Thoracic aorta (tissue), 2 donors: ENCODE measurements around the gene TENM4. TPM values are rescaled to one million over a fixed set of nuclear protein-coding genes. Genes with fewer than 3 reads are reported as not detected.

Source experiments
- ATAC-seq: fragments of 150-250 bp; one replicate; pipeline ENCODE4 v1.8.0; 2017; ENCODE audit warnings: low read depth; ENCODE audit not compliant: insufficient number of reproducible peaks, low FRiP score
- DNase-seq: peaks from one replicate; pipeline ENCODE4 v3.0.0-alpha.2; 2020; ENCODE audit warnings: low spot score
- H3K27ac ChIP-seq, 2 donors: fragments of 200-600 bp; sonication (generic); 1 replicate in 1 of 2; 2 replicates in 1 of 2; pipeline ENCODE4 v1.5.1; 2016; ENCODE audit warnings: mild to moderate bottlenecking in 2 of 2, moderate library complexity in 2 of 2
- H3K27me3 ChIP-seq: fragments of 200-600 bp; sonication (generic); replicated peaks from 2 replicates; pipeline ENCODE4 v1.6.0; 2016; ENCODE audit warnings: mild to moderate bottlenecking; ENCODE audit not compliant: insufficient read depth
- H3K36me3 ChIP-seq: fragments of 200-600 bp; sonication (generic); one replicate; pipeline ENCODE4 v1.5.1; 2016
- H3K4me1 ChIP-seq, 2 donors: fragments of 200-600 bp; sonication (generic); 1 replicate in 1 of 2; 2 replicates in 1 of 2; pipeline versions ENCODE4 v1.5.1 to v1.6.0; 2016; ENCODE audit warnings: low read depth in 2 of 2, mild to moderate bottlenecking in 1 of 2; ENCODE audit not compliant: control insufficient read depth in 1 of 2
- H3K4me3 ChIP-seq: fragments of 200-600 bp; sonication (generic); 2 replicates; pipeline ENCODE4 v1.5.1; 2016; ENCODE audit warnings: mild to moderate bottlenecking
- H3K9me3 ChIP-seq: fragments of 200-600 bp; sonication (generic); 2 replicates; pipeline ENCODE4 v1.5.1; 2016
- total RNA-seq, 2 donors: library from RNA; depleted of rRNA; stranded (reverse); fragments of >200 nt; gene quantifications; one replicate each; pipeline versions ENCODE4 v1.1.0 to v1.2.3, GENCODE V29; 2016
- TF ChIP-seq, protein P1 (sequence below): fragments of 200-600 bp; sonication (generic); IDR thresholded peaks from one replicate; pipeline ENCODE4 v1.5.1; 2019; ENCODE audit warnings: antibody characterized with exemption

TENM4 gene
- total RNA-seq, 2 donors from 2014 or later: 6.1 to 13.3 TPM

DNA sequence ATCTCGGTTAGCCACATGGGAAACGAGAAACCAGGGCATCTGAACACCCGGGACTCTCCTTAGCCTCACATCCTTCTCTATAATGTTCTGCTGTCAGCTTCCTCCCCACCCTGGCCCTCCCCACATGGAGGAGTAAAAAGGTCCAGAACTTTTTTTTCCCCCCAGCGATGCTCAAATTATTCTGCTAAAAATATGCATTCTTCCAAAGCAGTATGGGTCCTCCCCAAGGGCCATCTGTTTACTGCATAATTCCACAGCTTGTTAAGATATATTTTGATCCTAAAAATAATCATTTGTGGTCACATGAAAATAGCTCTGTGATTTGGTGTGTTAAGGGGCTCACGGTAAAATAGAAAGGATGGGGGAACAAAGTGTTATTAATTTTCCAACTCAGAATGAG lies 584.6 kb downstream of the TENM4 start:
- Histone ChIP-seq H3K9me3 (no peaks in the 10 kb centered on the region), H3K27ac (no peak overlapping the region), H3K27me3 (no peaks in the 10 kb centered on the region), H3K36me3 (no peaks in the 10 kb centered on the region), H3K4me3 (no peak overlapping the region), H3K4me1 (no peaks in the 10 kb centered on the region)
- no peak for DNase-seq
- ATAC-seq: no peak
- TF ChIP-seq, protein P1, sequence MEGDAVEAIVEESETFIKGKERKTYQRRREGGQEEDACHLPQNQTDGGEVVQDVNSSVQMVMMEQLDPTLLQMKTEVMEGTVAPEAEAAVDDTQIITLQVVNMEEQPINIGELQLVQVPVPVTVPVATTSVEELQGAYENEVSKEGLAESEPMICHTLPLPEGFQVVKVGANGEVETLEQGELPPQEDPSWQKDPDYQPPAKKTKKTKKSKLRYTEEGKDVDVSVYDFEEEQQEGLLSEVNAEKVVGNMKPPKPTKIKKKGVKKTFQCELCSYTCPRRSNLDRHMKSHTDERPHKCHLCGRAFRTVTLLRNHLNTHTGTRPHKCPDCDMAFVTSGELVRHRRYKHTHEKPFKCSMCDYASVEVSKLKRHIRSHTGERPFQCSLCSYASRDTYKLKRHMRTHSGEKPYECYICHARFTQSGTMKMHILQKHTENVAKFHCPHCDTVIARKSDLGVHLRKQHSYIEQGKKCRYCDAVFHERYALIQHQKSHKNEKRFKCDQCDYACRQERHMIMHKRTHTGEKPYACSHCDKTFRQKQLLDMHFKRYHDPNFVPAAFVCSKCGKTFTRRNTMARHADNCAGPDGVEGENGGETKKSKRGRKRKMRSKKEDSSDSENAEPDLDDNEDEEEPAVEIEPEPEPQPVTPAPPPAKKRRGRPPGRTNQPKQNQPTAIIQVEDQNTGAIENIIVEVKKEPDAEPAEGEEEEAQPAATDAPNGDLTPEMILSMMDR: no peak

DNA sequence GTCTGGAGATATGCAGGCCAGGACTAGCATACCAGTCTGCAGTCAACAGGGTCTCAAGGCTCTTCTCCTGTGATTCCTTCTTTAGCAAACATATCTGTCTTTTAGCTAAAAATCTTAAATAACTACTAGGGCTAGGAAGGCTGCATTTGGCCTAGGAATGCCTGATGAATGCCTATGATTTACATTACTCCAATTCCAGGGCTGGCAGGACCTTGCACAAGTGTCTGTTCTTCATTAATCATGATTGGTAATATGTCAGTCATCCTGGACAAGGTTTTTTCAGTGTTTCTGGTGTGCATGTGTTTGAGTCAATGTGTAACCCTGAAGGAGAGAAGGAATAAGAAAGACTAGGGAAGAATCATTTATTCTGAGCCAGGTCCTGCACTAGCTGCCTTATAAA lies 585.7 kb downstream of the TENM4 start:
- Histone ChIP-seq H3K27me3 (no peaks in the 10 kb centered on the region), H3K27ac (no peak overlapping the region), H3K4me3 (no peak overlapping the region), H3K9me3 (no peaks in the 10 kb centered on the region), H3K4me1 (no peaks in the 10 kb centered on the region), H3K36me3 (no peaks in the 10 kb centered on the region)
- no peak for ATAC-seq
- DNase-seq: no peak
- TF ChIP-seq, protein P1: no peak

DNA sequence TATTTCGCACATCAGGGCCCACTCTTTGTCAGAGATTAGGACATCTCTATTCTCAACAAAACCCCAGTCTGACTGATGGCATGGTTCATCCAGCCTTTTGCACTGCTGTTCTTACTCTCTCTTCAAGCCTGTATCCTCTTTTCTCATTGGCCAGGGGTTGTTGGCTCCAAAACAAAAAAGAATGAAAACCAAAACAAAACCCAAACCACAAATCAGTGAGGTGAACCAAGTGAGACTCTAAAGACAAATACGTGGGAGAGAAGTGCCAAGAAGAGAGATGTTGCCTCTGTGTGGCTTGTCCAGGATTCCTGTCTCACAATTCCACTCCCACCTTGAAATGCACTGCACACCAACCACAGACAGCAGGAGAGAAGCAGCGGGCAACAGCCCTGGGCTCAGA lies 587.3 kb downstream of the TENM4 start:
- no peaks in the 10 kb centered on the region for H3K4me1 ChIP-seq
- H3K4me3 ChIP-seq: no peak overlapping the region
- TF ChIP-seq, protein P1: no peak
- no peaks in the 10 kb centered on the region for H3K9me3 ChIP-seq
- no peak for DNase-seq
- no peak overlapping the region for H3K27ac ChIP-seq
- H3K36me3 ChIP-seq: no peaks in the 10 kb centered on the region
- ATAC-seq: no peak
- H3K27me3 ChIP-seq: no peaks in the 10 kb centered on the region

DNA sequence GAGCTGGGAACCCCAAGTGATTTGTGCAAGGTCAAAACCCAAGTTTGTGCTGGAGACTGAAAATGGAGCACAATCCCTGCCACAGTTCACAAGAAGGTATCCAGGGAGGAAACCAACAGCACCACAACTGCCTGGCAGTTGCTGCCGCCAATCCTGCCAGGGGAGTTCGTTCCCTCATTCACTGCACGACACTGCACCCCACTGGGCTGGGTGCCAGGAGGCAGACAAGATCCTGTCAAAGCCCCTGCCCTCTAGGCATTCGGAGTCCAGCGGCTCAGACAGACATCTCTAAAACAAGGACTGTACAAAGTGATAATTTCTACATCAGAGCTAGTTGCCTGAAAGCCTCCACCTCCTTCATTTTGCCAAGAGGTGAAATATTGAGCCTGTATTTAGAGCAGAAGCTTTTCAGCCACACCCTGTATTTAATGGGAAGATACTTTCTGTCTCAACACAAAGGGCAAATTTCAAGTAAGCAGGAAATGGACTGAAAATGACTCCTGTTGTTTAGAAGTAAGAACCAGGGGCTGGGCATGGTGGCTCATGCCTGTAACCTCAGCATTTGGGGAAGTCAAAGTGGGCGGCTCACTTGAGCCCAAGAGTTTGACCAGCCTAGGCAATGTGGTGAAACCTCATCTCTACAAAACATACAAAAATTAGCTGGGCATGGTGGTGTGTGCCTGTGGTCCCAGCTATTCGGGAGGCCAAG lies 588.8 kb downstream of the TENM4 start:
- no peak overlapping the region for H3K27ac ChIP-seq
- ATAC-seq: no peak
- TF ChIP-seq, protein P1: no peak
- no peaks in the 10 kb centered on the region for H3K27me3 ChIP-seq
- no peaks in the 10 kb centered on the region for H3K36me3 ChIP-seq
- DNase-seq: no peak
- no peaks in the 10 kb centered on the region for H3K9me3 ChIP-seq
- peaks cover 0 to 5% of the 10 kb centered on the region in 2 donors for H3K4me1 ChIP-seq
- H3K4me3 ChIP-seq: no peak overlapping the region

DNA sequence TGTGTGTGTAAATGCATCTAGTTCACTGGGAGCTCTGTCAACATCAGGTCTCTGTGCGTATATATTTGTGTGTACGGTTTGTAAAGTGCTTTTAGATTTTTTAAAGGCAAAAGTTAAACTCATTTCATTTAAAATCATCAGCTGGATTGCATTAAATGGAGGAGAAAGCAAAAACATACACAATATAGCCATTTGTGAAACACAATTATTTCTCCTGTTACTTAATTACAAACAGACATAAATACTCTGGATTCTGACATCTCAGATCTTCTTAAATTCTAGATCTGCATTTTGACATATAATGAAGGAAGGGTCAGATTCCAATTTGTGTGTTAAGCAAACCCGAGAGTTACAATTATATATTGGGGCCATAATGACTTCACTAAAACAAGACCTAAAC lies 590.8 kb downstream of the TENM4 start:
- no peaks in the 10 kb centered on the region for H3K9me3 ChIP-seq
- H3K4me3 ChIP-seq: no peak overlapping the region
- H3K27me3 ChIP-seq: no peaks in the 10 kb centered on the region
- H3K4me1 ChIP-seq: peaks cover 10 to 24% of the 10 kb centered on the region in 2 donors
- no peak overlapping the region for H3K27ac ChIP-seq
- H3K36me3 ChIP-seq: no peaks in the 10 kb centered on the region
- ATAC-seq (no peak), DNase-seq (no peak)
- TF ChIP-seq, protein P1: no peak
